ENCODE results near the gene NTSR1. TPM values are rescaled to one million over a fixed set of nuclear protein-coding genes. Genes with fewer than 3 reads are reported as not detected.

NTSR1 gene
- total and polyA plus RNA-seq, 7 experiments from 2014 or later: 0.11 to 0.78 (median 0.14) TPM; not detected in 3

- no peak for ATAC-seq
- intact Hi-C loops (cut with micrococcal nuclease): no loop called here
- Mint-ChIP-seq H3K27ac (no peak overlapping the region), H3K27me3 (peaks cover 0 to 19% (median 4%) of the 10 kb centered on the region in 5 donors), H3K4me3 (no peak overlapping the region), H3K36me3 (no peaks in the 10 kb centered on the region), H3K9me3 (peaks cover 0 to 4% (median 0%) of the 10 kb centered on the region in 11 donors), H3K4me1 (peaks cover 0 to 11% (median 0%) of the 10 kb centered on the region in 7 donors)
- Histone ChIP-seq H3K36me3 (ENCODE audit: control insufficient read depth in 2 of 3, insufficient read depth in 3 of 3, low read length in 3 of 3) (no peaks in the 10 kb centered on the region), H3K27me3 (ENCODE audit: control insufficient read depth in 2 of 2, insufficient read depth in 2 of 2, low read length in 2 of 2) (no peaks in the 10 kb centered on the region), H3K9me3 (ENCODE audit: control insufficient read depth in 2 of 3, low read length in 3 of 3) (no peaks in the 10 kb centered on the region), H3K27ac (ENCODE audit: low read depth, low read length) (no peak overlapping the region), H3K4me1 (ENCODE audit: control insufficient read depth in 2 of 2, insufficient read depth in 2 of 2, low read length in 2 of 2) (no peaks in the 10 kb centered on the region), H3K4me3 (ENCODE audit: low read length) (no peak overlapping the region)
- ChIA-PET CTCF (no interaction called here), POLR2A (no interaction called here)
- DNase-seq: no peak
These were observed 52.5 kb downstream of the NTSR1 start for GRCh38 chr20:62760856-62761758.

GRCh38 chr20:62761759-62762131 lies 53.1 kb downstream of the NTSR1 start:
- H3K4me3 ChIP-seq (ENCODE audit: low read length): no peak overlapping the region
- ChIA-PET POLR2A (no interaction called here), CTCF (no interaction called here)
- Mint-ChIP-seq H3K9me3 (peaks cover 0 to 4% (median 0%) of the 10 kb centered on the region in 11 donors), H3K4me3 (no peak overlapping the region), H3K4me1 (peaks cover 0 to 14% (median 4%) of the 10 kb centered on the region in 7 donors), H3K36me3 (no peaks in the 10 kb centered on the region), H3K27me3 (peaks cover 0 to 21% (median 4%) of the 10 kb centered on the region in 5 donors), H3K27ac (no peak overlapping the region)
- H3K9me3 ChIP-seq (ENCODE audit: control insufficient read depth in 2 of 3, low read length in 3 of 3): no peaks in the 10 kb centered on the region
- intact Hi-C loops (cut with micrococcal nuclease): no loop called here
- DNase-seq (no peak), ATAC-seq (no peak)
- H3K27ac ChIP-seq (ENCODE audit: low read depth, low read length): no peak overlapping the region
- no peaks in the 10 kb centered on the region for H3K36me3 ChIP-seq (ENCODE audit: control insufficient read depth in 2 of 3, insufficient read depth in 3 of 3, low read length in 3 of 3)
- no peaks in the 10 kb centered on the region for H3K27me3 ChIP-seq (ENCODE audit: control insufficient read depth in 2 of 2, insufficient read depth in 2 of 2, low read length in 2 of 2)
- no peaks in the 10 kb centered on the region for H3K4me1 ChIP-seq (ENCODE audit: control insufficient read depth in 2 of 2, insufficient read depth in 2 of 2, low read length in 2 of 2)

- Mint-ChIP-seq H3K27me3 (peaks cover 0 to 16% (median 0%) of the 10 kb centered on the region in 5 donors), H3K4me1 (peaks cover 0 to 12% (median 8%) of the 10 kb centered on the region in 7 donors), H3K36me3 (no peaks in the 10 kb centered on the region), H3K27ac (no peak overlapping the region), H3K9me3 (peaks cover 0 to 4% (median 0%) of the 10 kb centered on the region in 11 donors), H3K4me3 (no peak overlapping the region)
- H3K27ac ChIP-seq (ENCODE audit: low read depth, low read length): no peak overlapping the region
- no peak for ATAC-seq
- CTCF ChIA-PET: no interaction called here
- DNase-seq: no peak
- no peaks in the 10 kb centered on the region for H3K4me1 ChIP-seq (ENCODE audit: control insufficient read depth in 2 of 2, insufficient read depth in 2 of 2, low read length in 2 of 2)
- H3K27me3 ChIP-seq (ENCODE audit: control insufficient read depth in 2 of 2, insufficient read depth in 2 of 2, low read length in 2 of 2): no peaks in the 10 kb centered on the region
- intact Hi-C loops (cut with micrococcal nuclease): no loop called here
- H3K36me3 ChIP-seq (ENCODE audit: control insufficient read depth in 2 of 3, insufficient read depth in 3 of 3, low read length in 3 of 3): no peaks in the 10 kb centered on the region
- POLR2A ChIA-PET: no interaction called here
- H3K9me3 ChIP-seq (ENCODE audit: control insufficient read depth in 2 of 3, low read length in 3 of 3): no peaks in the 10 kb centered on the region
- H3K4me3 ChIP-seq (ENCODE audit: low read length): no peak overlapping the region
These were observed 53.7 kb downstream of the NTSR1 start for GRCh38 chr20:62762376-62762775.

GRCh38 chr20:62762801-62763368 lies 54.2 kb downstream of the NTSR1 start:
- H3K9me3 Mint-ChIP-seq: no peaks in the 10 kb centered on the region
- H3K36me3 ChIP-seq (ENCODE audit: control insufficient read depth in 2 of 3, insufficient read depth in 3 of 3, low read length in 3 of 3): no peaks in the 10 kb centered on the region
- peaks cover 0 to 12% (median 0%) of the 10 kb centered on the region in 5 donors for H3K27me3 Mint-ChIP-seq
- no peaks in the 10 kb centered on the region for H3K4me1 ChIP-seq (ENCODE audit: control insufficient read depth in 2 of 2, insufficient read depth in 2 of 2, low read length in 2 of 2)
- ATAC-seq (no peak), DNase-seq (no peak)
- H3K4me1 Mint-ChIP-seq: peaks cover 0 to 16% (median 10%) of the 10 kb centered on the region in 7 donors
- no peaks in the 10 kb centered on the region for H3K27me3 ChIP-seq (ENCODE audit: control insufficient read depth in 2 of 2, insufficient read depth in 2 of 2, low read length in 2 of 2)
- ChIA-PET CTCF (no interaction called here), POLR2A (no interaction called here)
- H3K4me3 ChIP-seq (ENCODE audit: low read length): no peak overlapping the region
- no peak overlapping the region for H3K4me3 Mint-ChIP-seq
- H3K36me3 Mint-ChIP-seq: no peaks in the 10 kb centered on the region
- no peak overlapping the region for H3K27ac Mint-ChIP-seq
- H3K9me3 ChIP-seq (ENCODE audit: control insufficient read depth in 2 of 3, low read length in 3 of 3): no peaks in the 10 kb centered on the region
- intact Hi-C loops (cut with micrococcal nuclease): no loop called here
- H3K27ac ChIP-seq (ENCODE audit: low read depth, low read length): no peak overlapping the region

GRCh38 chr20:62763404-62763803 lies 54.8 kb downstream of the NTSR1 start:
- DNase-seq (no peak), ATAC-seq (no peak)
- intact Hi-C loops (cut with micrococcal nuclease): no loop called here
- ChIA-PET CTCF (no interaction called here), POLR2A (no interaction called here)
- Histone ChIP-seq H3K27ac (ENCODE audit: low read depth, low read length) (no peak overlapping the region), H3K36me3 (ENCODE audit: control insufficient read depth in 2 of 3, insufficient read depth in 3 of 3, low read length in 3 of 3) (no peaks in the 10 kb centered on the region), H3K4me1 (ENCODE audit: control insufficient read depth in 2 of 2, insufficient read depth in 2 of 2, low read length in 2 of 2) (no peaks in the 10 kb centered on the region), H3K4me3 (ENCODE audit: low read length) (no peak overlapping the region), H3K9me3 (ENCODE audit: control insufficient read depth in 2 of 3, low read length in 3 of 3) (no peaks in the 10 kb centered on the region), H3K27me3 (ENCODE audit: control insufficient read depth in 2 of 2, insufficient read depth in 2 of 2, low read length in 2 of 2) (no peaks in the 10 kb centered on the region)
- Mint-ChIP-seq H3K27me3 (peaks cover 0 to 10% (median 0%) of the 10 kb centered on the region in 5 donors), H3K9me3 (no peaks in the 10 kb centered on the region), H3K27ac (no peak overlapping the region), H3K4me3 (no peak overlapping the region), H3K36me3 (no peaks in the 10 kb centered on the region), H3K4me1 (peaks cover 0 to 21% (median 12%) of the 10 kb centered on the region in 7 donors)

- no peak overlapping the region for H3K4me3 Mint-ChIP-seq
- ATAC-seq: no peak
- no peaks in the 10 kb centered on the region for H3K9me3 Mint-ChIP-seq
- Histone ChIP-seq H3K36me3 (ENCODE audit: control insufficient read depth in 2 of 3, insufficient read depth in 3 of 3, low read length in 3 of 3) (no peaks in the 10 kb centered on the region), H3K9me3 (ENCODE audit: control insufficient read depth in 2 of 3, low read length in 3 of 3) (no peaks in the 10 kb centered on the region), H3K4me3 (ENCODE audit: low read length) (no peak overlapping the region), H3K27me3 (ENCODE audit: control insufficient read depth in 2 of 2, insufficient read depth in 2 of 2, low read length in 2 of 2) (no peaks in the 10 kb centered on the region), H3K4me1 (ENCODE audit: control insufficient read depth in 2 of 2, insufficient read depth in 2 of 2, low read length in 2 of 2) (no peaks in the 10 kb centered on the region), H3K27ac (ENCODE audit: low read depth, low read length) (no peak overlapping the region)
- DNase-seq: no peak
- ChIA-PET CTCF (interaction anchor here (0.7 kb wide), 1 partner anchor 36 kb away, joined by 3 read pairs; no protein-coding TSS in a partner anchor), POLR2A (interaction anchor here (1.1 kb wide), 1 partner anchor 10 kb away, joined by 3 read pairs; no protein-coding TSS in a partner anchor)
- no peak overlapping the region for H3K27ac Mint-ChIP-seq
- intact Hi-C loops (cut with micrococcal nuclease): no loop called here
- H3K36me3 Mint-ChIP-seq: no peaks in the 10 kb centered on the region
- H3K27me3 Mint-ChIP-seq: peaks cover 0 to 4% (median 0%) of the 10 kb centered on the region in 5 donors
- H3K4me1 Mint-ChIP-seq: peaks cover 0 to 30% (median 16%) of the 10 kb centered on the region in 7 donors
These were observed 55.7 kb downstream of the NTSR1 start for GRCh38 chr20:62764156-62764935.

Data from naive thymus-derived CD4-positive, alpha-beta T cell (primary cell).